Body of pancreas (tissue), 4 donors: ENCODE measurements around the gene OSBPL1A.

ENCODE experiments used
- CTCF ChIP-seq, 7 experiments: fragments of 450-650 bp in 4 of 7; fragments of 200-600 bp in 3 of 7; sonication (generic) in 3 of 7; IDR thresholded peaks; one replicate each; pipeline ENCODE4 v1.5.1; 2016 to 2019; ENCODE audit warnings: antibody characterized with exemption in 7 of 7
- POLR2A ChIP-seq, 3 donors: fragments of 450-650 bp; IDR thresholded peaks; one replicate each; pipeline ENCODE4 v1.6.1; 2016; ENCODE audit warnings: antibody characterized with exemption in 3 of 3, mild to moderate bottlenecking in 2 of 3

- no peak for TF ChIP-seq CTCF (IDR thresholded peaks at IDR 0.05)
- TF ChIP-seq POLR2A (IDR thresholded peaks at IDR 0.05): no peak
Measured at GRCh38 chr18:24220318-24220688, 177.3 kb downstream of the OSBPL1A start.
